Body of pancreas (tissue), 4 donors: ENCODE measurements around the gene ZNF277. TPM values are rescaled to one million over a fixed set of nuclear protein-coding genes. Genes with fewer than 3 reads are reported as not detected.

Experiments
- ATAC-seq: fragments of 150-250 bp; one replicate; pipeline ENCODE4 v1.9.1; 2016
- DNase-seq, 4 donors: peaks; one replicate each; pipeline ENCODE4 v3.0.0-alpha.2; 2019
- H3K27ac ChIP-seq, 4 donors: fragments of 200-600 bp; sonication (generic); 1 replicate in 3 of 4; 2 replicates in 1 of 4; pipeline versions ENCODE4 v1.5.1 to v1.6.1; 2016 to 2019; ENCODE audit warnings: mild to moderate bottlenecking in 1 of 4, mixed read lengths in 1 of 4, moderate library complexity in 1 of 4
- H3K27me3 ChIP-seq, 2 donors: fragments of 200-600 bp; sonication (generic); one replicate each; pipeline ENCODE4 v1.6.0; 2016; ENCODE audit warnings: mild to moderate bottlenecking in 1 of 2
- H3K36me3 ChIP-seq, 2 donors: fragments of 200-600 bp; sonication (generic); replicated peaks in 1 of 2; 2 replicates each; pipeline ENCODE4 v1.5.1; 2016; ENCODE audit warnings: low read depth in 2 of 2; ENCODE audit not compliant: insufficient read depth in 1 of 2
- H3K4me1 ChIP-seq: fragments of 200-600 bp; sonication (generic); one replicate; pipeline ENCODE4 v1.6.0; 2016
- H3K4me3 ChIP-seq, 2 donors: fragments of 200-600 bp; sonication (generic); 1 replicate in 1 of 2; 2 replicates in 1 of 2; pipeline ENCODE4 v1.5.1; 2016 to 2019
- H3K9me3 ChIP-seq, 3 donors: fragments of 200-600 bp; sonication (generic); 1 replicate in 2 of 3; 2 replicates in 1 of 3; pipeline ENCODE4 v1.5.1; 2016
- CTCF ChIP-seq, 7 experiments: fragments of 450-650 bp in 4 of 7; fragments of 200-600 bp in 3 of 7; sonication (generic) in 3 of 7; IDR thresholded peaks; one replicate each; pipeline ENCODE4 v1.5.1; 2016 to 2019; ENCODE audit warnings: antibody characterized with exemption in 7 of 7
- POLR2A ChIP-seq, 3 donors: fragments of 450-650 bp; IDR thresholded peaks; one replicate each; pipeline ENCODE4 v1.6.1; 2016; ENCODE audit warnings: antibody characterized with exemption in 3 of 3, mild to moderate bottlenecking in 2 of 3
- WGBS, 2 donors: methylation state at CpG; one replicate each; pipeline ENCODE4 v1.1.5; 2017; 5-methylcytosine and 5-hydroxymethylcytosine counted together
- intact Hi-C: fragments of 100-400 bp; cut with DNase I; formaldehyde crosslinking; loops from one replicate; pipeline ENCODE4 v1.15.1; 2023
- total RNA-seq, 2 donors: library from RNA; depleted of rRNA; stranded (reverse); fragments of >200 nt; gene quantifications; one replicate each; pipeline ENCODE4 v1.1.0, GENCODE V29; 2016

The ZNF277 gene
- total RNA-seq, 2 donors from 2014 or later = 12.9 to 34.0 TPM

DNA sequence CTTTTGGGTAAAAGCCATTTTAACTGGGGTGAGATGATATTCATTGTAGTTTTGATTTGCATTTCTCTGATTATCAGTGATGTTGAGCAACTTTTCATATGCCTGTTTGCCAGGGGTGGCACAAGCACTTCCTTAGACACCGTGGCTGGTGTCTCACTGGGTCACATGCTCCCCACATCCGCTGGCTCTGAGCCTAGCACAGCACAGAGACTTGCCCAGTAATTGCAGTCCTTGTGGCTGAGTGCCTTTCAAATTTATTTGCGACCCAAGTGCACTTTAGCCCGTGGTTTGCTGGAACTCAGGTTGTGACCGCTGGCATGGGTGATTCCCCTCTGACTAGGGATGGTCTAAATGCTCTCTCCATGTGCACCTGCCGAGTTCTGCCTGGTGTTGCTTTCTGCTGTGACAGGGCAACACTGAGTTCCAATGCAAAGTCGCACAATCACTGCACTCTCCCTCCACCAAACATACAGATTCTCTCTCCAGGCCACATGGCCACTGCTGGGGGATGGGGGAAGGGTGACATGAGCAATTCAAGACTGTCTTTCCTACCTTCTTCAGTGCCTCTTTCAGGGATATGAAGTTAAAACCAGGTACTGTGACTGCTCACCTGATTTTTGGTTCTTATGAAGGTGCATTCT is 66.5 kb downstream of the ZNF277 start:
- Histone ChIP-seq H3K27me3 (no peaks in the 10 kb centered on the region), H3K27ac (no peak overlapping the region), H3K36me3 (no peaks in the 10 kb centered on the region), H3K4me1 (no peaks in the 10 kb centered on the region), H3K9me3 (no peaks in the 10 kb centered on the region), H3K4me3 (no peak overlapping the region)
- ATAC-seq (no peak), DNase-seq (peak in 2 of 4 donors; percentile 8 to 15)
- WGBS, 2 donors = 79 to 83% methylated on average over 6 to 7 of the region's 7 CpGs
- intact Hi-C loops = no loop called here
- TF ChIP-seq POLR2A (IDR thresholded peaks at IDR 0.05) (no peak), CTCF (IDR thresholded peaks at IDR 0.05) (no peak)

DNA sequence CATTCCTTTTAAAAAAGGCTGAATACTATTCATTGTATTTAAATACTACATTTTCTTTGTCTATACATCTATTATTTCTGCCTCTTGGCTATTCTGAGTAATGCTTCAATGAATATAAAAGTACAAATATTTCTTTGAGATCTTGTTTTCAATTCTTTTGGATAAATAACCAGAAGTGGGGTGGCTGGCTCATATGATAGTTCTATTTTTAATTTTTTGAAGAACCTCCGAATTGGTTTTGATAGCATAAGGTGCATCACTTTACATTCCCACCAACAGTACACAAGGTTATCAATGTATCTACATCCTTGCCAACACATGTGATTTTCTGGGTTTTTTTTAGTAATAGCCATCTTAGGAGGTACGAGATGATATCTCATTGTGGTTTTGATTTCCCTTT is 72.5 kb downstream of the ZNF277 start:
- no peaks in the 10 kb centered on the region for H3K9me3 ChIP-seq
- H3K27ac ChIP-seq = no peak overlapping the region
- no peak for ATAC-seq
- WGBS, 2 donors = 74 to 76% methylated on average over 2 of the region's 2 CpGs
- no peak for TF ChIP-seq CTCF (IDR thresholded peaks at IDR 0.05)
- TF ChIP-seq POLR2A (IDR thresholded peaks at IDR 0.05) = no peak
- peaks cover 8% of the 10 kb centered on the region for H3K4me1 ChIP-seq
- H3K4me3 ChIP-seq = no peak overlapping the region
- no peak for DNase-seq
- intact Hi-C loops = no loop called here
- H3K36me3 ChIP-seq = no peaks in the 10 kb centered on the region
- no peaks in the 10 kb centered on the region for H3K27me3 ChIP-seq

DNA sequence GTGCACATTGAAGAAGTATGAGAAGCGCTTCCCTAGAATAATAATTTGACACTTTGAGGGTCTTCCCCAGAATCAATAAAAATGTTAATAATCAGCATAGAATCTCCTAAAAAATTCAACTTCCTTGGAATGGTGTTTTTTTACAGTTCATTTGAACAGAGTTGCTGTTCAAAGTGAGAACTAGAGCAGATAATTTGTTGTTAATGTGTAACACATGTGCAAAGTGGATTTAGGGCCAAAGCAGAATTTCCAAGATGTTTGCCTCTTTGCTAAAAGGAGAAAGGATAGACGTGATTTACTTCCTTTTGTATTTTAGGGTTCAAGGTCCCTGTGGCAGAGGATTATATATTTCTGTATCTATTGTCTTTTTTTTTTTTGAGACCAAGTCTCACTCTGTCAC is 73.8 kb downstream of the ZNF277 start:
- H3K27ac ChIP-seq = no peak overlapping the region
- intact Hi-C loops = no loop called here
- DNase-seq = no peak

DNA sequence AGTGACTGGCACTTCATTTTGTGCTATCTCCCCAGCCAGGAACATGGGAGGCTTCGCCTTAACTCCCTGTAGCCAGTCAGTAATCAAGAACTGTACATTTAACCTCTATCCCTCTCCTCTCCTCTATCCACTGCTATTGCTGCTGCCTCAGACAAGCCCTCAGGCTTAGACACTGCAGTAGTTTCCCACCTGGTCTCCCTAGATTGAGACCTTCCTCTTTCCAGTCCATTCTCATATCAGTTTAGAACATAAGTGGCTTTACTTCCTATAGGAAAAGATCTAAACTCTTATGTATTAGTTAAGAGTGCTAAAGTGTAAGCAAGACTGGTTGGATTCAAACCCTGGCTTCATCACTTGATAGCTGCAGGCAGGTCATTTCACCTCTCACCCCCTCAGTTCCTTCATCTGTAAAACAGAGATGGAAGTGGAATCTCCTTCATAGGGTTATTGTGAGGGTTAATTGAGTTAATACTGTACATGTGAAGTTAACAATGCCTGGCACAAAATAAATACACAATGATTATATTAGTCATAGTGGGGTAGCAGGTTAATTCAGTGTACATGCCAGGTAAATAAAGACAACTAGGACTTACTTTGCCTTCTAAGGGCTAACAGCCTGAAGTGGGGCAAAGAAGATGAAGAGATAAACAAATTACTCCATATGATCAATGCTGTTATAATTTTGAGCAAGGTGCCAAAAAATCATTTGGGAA is 76.1 kb downstream of the ZNF277 start:
- TF ChIP-seq CTCF (IDR thresholded peaks at IDR 0.05) (no peak), POLR2A (IDR thresholded peaks at IDR 0.05) (no peak)
- Histone ChIP-seq H3K4me1 (peaks cover 8% of the 10 kb centered on the region), H3K36me3 (no peaks in the 10 kb centered on the region), H3K27ac (no peak overlapping the region), H3K27me3 (no peaks in the 10 kb centered on the region), H3K9me3 (no peaks in the 10 kb centered on the region), H3K4me3 (no peak overlapping the region)
- ATAC-seq (no peak), DNase-seq (no peak)
- intact Hi-C loops = no loop called here
- whole genome bisulfite sequencing, 2 donors = 60 to 71% methylated on average over 1 of the region's 1 CpG

More for the DNA sequence above, 73.8 kb downstream of the ZNF277 start:
- Histone ChIP-seq H3K36me3 (no peaks in the 10 kb centered on the region), H3K9me3 (no peaks in the 10 kb centered on the region), H3K4me3 (no peak overlapping the region), H3K4me1 (peaks cover 8% of the 10 kb centered on the region), H3K27me3 (no peaks in the 10 kb centered on the region)
- 78 to 83% methylated on average over 2 of the region's 2 CpGs for WGBS, 2 donors
- no peak for ATAC-seq
- no peak for TF ChIP-seq CTCF (IDR thresholded peaks at IDR 0.05)
- TF ChIP-seq POLR2A (IDR thresholded peaks at IDR 0.05) = no peak
